Vagina (tissue), 2 donors: Measurements from ENCODE around the gene RCOR1. TPM values are rescaled to one million over a fixed set of nuclear protein-coding genes. Genes with fewer than 3 reads are reported as not detected.
"Not testable (repeated sequence)": the region's sequence is repeated elsewhere in the genome, so short reads cannot be mapped to it uniquely, and the experiment has no call there.

Experiments used
- DNase-seq, 2 donors: peaks; one replicate each; pipeline ENCODE4 v3.0.0-alpha.2; 2017; ENCODE audit errors: extremely low spot score in 2 of 2
- H3K27ac ChIP-seq: fragments of 200-600 bp; sonication (generic); one replicate; pipeline ENCODE4 v1.5.1; 2019
- H3K27me3 ChIP-seq: fragments of 200-600 bp; sonication (generic); one replicate; pipeline ENCODE4 v1.5.1; 2019
- H3K36me3 ChIP-seq, 2 donors: fragments of 200-600 bp; sonication (generic); one replicate each; pipeline ENCODE4 v1.5.1; 2017 to 2019
- H3K4me1 ChIP-seq: fragments of 200-600 bp; sonication (generic); one replicate; pipeline ENCODE4 v1.5.1; 2019
- H3K4me3 ChIP-seq, 2 donors: fragments of 200-600 bp; sonication (generic); 1 replicate in 1 of 2; 2 replicates in 1 of 2; pipeline ENCODE4 v1.5.1; 2016 to 2019
- H3K9me3 ChIP-seq: fragments of 200-600 bp; sonication (generic); one replicate; pipeline ENCODE4 v1.5.1; 2019
- POLR2A ChIP-seq, 2 donors: fragments of 450-650 bp; IDR thresholded peaks; one replicate each; pipeline ENCODE4 v1.6.1; 2017; ENCODE audit warnings: antibody characterized with exemption in 2 of 2, mild to moderate bottlenecking in 2 of 2, moderate library complexity in 2 of 2
- POLR2AphosphoS5 ChIP-seq, 2 donors: sonication (generic); formaldehyde crosslinking; IDR thresholded peaks; one replicate each; pipeline ENCODE4 v1.9.0; 2017; ENCODE audit warnings: antibody characterized with exemption in 2 of 2, mild to moderate bottlenecking in 2 of 2, low read depth in 1 of 2; ENCODE audit not compliant: insufficient read depth in 1 of 2
- intact Hi-C: fragments of 100-400 bp; cut with DNase I; formaldehyde crosslinking; loops from one replicate; pipeline ENCODE4 v1.15.1; 2023
- total RNA-seq: library from RNA; depleted of rRNA; stranded (reverse); fragments of >200 nt; gene quantifications from one replicate; pipeline ENCODE4 v1.2.3, GENCODE V29; 2016
- TF ChIP-seq, protein P1 (sequence below), 3 experiments: fragments of 450-650 bp in 2 of 3; fragments of 200-600 bp in 1 of 3; sonication (generic) in 1 of 3; IDR thresholded peaks; one replicate each; pipeline ENCODE4 v1.5.1; 2017 to 2019; ENCODE audit warnings: antibody characterized with exemption in 3 of 3, mild to moderate bottlenecking in 2 of 3, moderate library complexity in 2 of 3

RCOR1 gene
- total RNA-seq, 1 donor from 2014 or later: 24.3 TPM

DNA sequence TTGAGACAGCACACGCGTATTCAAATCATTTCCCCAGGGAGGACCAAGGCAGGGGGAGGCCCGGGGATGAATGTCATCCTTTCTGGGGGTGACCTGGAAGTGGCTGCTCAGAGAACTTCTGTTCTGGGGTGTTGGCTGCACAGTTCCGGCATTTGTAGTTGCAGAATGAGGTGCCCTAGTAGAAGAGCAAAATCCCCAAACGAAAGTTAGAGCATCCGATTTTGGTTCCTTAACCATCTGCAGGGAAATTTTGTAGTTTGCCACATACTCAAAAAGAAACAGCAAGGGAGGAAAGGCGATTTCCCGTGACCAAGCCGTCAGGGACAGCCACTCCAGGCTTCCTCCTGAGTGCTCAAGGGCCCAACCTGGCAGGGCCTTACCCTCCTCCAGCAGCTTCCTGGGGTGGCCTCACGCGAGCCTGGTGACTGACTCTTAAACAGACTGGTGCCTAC is 171.8 kb downstream of the RCOR1 start:
- H3K27me3 ChIP-seq: no peaks in the 10 kb centered on the region
- no peak for TF ChIP-seq POLR2AphosphoS5 (IDR thresholded peaks at IDR 0.05; ENCODE audit: insufficient read depth in 1 of 2, low read depth in 1 of 2)
- TF ChIP-seq, protein P1, sequence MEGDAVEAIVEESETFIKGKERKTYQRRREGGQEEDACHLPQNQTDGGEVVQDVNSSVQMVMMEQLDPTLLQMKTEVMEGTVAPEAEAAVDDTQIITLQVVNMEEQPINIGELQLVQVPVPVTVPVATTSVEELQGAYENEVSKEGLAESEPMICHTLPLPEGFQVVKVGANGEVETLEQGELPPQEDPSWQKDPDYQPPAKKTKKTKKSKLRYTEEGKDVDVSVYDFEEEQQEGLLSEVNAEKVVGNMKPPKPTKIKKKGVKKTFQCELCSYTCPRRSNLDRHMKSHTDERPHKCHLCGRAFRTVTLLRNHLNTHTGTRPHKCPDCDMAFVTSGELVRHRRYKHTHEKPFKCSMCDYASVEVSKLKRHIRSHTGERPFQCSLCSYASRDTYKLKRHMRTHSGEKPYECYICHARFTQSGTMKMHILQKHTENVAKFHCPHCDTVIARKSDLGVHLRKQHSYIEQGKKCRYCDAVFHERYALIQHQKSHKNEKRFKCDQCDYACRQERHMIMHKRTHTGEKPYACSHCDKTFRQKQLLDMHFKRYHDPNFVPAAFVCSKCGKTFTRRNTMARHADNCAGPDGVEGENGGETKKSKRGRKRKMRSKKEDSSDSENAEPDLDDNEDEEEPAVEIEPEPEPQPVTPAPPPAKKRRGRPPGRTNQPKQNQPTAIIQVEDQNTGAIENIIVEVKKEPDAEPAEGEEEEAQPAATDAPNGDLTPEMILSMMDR (IDR thresholded peaks at IDR 0.05): no peak
- H3K4me3 ChIP-seq: no peak overlapping the region
- no peak overlapping the region for H3K27ac ChIP-seq
- no peaks in the 10 kb centered on the region for H3K9me3 ChIP-seq
- no peak for DNase-seq
- intact Hi-C loops: no loop called here
- no peaks in the 10 kb centered on the region for H3K4me1 ChIP-seq
- no peaks in the 10 kb centered on the region for H3K36me3 ChIP-seq

DNA sequence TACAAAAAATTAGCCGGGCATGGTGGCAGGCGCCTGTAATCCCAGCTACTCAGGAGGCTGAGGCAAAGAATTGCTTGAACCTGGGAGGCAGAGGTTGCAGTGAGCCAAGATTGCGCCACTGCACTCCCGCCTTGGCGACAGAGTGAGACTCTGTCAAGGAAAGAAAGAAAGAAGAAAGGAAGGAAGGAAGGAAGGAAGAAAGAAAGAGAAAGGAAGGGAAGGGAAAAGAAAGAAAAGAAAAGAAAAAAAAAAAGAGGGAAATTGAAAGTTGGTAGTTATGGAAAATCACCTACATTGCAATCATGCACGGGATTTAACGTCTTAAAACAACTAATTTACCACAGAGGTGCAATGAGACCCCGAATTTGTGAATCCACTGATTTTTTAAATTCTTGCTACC is 173.3 kb downstream of the RCOR1 start:
- H3K36me3 ChIP-seq, H3K27me3 ChIP-seq, H3K4me3 ChIP-seq, H3K4me1 ChIP-seq, intact Hi-C loops, H3K27ac ChIP-seq, DNase-seq, H3K9me3 ChIP-seq: not testable (repeated sequence)

DNA sequence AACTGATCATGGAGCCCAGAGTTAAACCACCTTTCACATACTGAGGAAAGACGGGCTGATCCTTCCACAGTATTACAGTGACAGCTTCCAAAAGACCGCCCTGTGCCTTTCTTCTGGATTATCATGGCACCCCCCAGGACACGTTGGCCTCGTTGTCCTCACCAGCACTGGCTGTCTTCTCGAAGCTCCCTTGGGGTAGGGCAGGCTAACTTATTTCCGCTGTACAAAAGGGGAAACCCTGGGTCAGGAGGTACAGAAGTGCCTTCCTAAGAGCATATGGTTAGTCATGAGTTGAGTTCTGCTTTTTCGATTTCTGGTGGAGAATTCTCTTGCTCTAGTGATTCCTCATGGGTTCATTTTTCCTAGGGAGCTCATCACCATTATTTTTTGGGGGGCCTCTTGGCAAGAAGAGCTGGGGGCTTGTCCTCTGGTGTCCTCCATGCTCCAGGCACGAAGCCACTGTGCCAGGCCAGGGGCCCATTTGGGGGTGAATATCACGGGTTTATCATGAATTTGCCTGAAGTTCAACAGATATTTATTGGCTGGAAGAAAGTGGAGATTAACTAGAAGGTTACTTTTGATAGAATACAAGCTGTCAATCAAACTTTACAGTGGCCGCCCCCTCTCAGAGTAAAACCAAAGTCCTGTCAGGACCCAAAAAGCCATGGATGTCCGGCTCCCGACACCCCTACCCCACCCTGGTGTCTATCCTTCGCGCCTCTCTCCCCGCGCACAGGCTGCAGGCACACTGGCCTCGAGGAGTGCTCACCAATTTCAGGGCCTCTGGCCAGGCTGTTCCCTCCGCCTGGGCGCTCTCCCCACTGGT is 176.0 kb downstream of the RCOR1 start:
- intact Hi-C loops: no loop called here
- H3K4me3 ChIP-seq: no peak overlapping the region
- TF ChIP-seq, protein P1 (IDR thresholded peaks at IDR 0.05): no peak
- TF ChIP-seq POLR2A (IDR thresholded peaks at IDR 0.05): no peak
- no peak for TF ChIP-seq POLR2AphosphoS5 (IDR thresholded peaks at IDR 0.05; ENCODE audit: insufficient read depth in 1 of 2, low read depth in 1 of 2)
- no peak for DNase-seq
- no peaks in the 10 kb centered on the region for H3K4me1 ChIP-seq
- H3K27me3 ChIP-seq: no peaks in the 10 kb centered on the region
- H3K36me3 ChIP-seq: no peaks in the 10 kb centered on the region
- H3K27ac ChIP-seq: no peak overlapping the region
- no peaks in the 10 kb centered on the region for H3K9me3 ChIP-seq

DNA sequence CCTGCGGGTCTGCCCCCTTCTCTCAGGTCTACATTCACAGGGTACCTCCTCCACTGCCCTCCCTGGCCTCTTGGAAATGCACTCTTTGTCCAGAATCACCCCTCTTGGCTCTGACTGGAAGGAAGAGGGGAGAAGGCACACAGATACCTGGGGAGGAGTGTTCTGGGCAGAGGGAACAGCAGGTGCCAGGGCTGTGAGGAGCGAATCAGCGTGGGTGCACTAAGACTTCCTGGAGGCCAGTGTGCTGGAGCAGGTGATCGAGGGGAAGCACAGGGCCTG is 176.5 kb downstream of the RCOR1 start:
- H3K4me1 ChIP-seq: no peaks in the 10 kb centered on the region
- intact Hi-C loops: no loop called here
- no peaks in the 10 kb centered on the region for H3K27me3 ChIP-seq
- TF ChIP-seq, protein P1 (IDR thresholded peaks at IDR 0.05): no peak
- TF ChIP-seq POLR2A (IDR thresholded peaks at IDR 0.05) (no peak), POLR2AphosphoS5 (IDR thresholded peaks at IDR 0.05; ENCODE audit: insufficient read depth in 1 of 2, low read depth in 1 of 2) (no peak)
- no peak for DNase-seq
- H3K27ac ChIP-seq: no peak overlapping the region
- no peak overlapping the region for H3K4me3 ChIP-seq
- no peaks in the 10 kb centered on the region for H3K36me3 ChIP-seq
- no peaks in the 10 kb centered on the region for H3K9me3 ChIP-seq

DNA sequence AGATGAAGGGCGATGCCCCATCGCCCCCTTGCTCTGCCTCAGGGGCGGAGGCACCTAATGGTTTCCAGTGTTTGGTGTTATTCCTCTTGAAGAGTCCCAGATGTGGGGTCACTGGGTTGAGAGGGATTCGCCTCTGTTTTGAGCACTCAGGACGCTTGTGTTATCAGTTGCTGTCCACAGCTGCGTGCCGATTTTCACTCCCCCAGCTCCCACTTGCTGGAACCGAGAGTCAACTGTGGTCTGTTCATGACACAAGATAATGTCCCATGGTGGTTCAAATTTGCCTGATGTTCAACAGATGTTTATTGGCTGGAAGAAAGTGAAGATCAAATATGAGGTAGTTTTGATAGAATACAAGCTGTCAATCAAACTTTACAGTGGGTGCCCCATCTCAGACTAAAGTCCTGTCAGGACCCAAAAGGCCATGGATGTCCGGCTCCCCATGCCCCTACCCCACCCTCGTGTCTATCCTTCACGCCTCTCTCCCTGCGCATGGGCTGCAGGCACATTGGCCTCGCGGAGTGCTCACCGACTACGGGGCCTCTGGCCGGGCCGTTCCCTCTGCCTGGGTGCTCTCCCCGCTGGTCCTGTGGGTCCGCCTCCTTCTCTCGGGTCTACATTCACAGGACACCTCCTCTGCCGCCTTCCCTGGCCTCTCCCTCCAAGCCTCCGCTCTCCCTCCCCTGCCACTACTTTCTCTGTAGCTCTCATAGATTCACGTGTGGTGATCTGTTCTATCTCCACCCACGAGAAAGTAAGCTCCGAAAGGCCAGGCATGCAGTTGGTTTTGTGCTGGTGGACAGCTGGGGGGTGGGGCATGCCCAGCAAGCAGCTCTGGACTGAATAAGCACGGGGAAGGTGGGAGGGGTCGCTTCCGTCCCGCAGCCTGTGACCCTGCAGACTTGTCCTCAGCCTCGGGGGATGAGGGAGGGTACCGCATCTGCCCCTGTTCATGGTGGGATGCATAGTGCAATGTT is 178.0 kb downstream of the RCOR1 start:
- intact Hi-C loops: loop anchor here (10.0 kb wide), 1 partner anchor 144 kb away; no protein-coding TSS in a partner anchor
- Histone ChIP-seq H3K4me3 (no peak overlapping the region), H3K27me3 (no peaks in the 10 kb centered on the region), H3K27ac (no peak overlapping the region), H3K9me3 (no peaks in the 10 kb centered on the region), H3K4me1 (no peaks in the 10 kb centered on the region), H3K36me3 (no peaks in the 10 kb centered on the region)
- TF ChIP-seq POLR2AphosphoS5 (IDR thresholded peaks at IDR 0.05; ENCODE audit: insufficient read depth in 1 of 2, low read depth in 1 of 2) (no peak), POLR2A (IDR thresholded peaks at IDR 0.05) (no peak)
- TF ChIP-seq, protein P1 (IDR thresholded peaks at IDR 0.05): no peak
- no peak for DNase-seq
